ENCODE data around the gene PARM1.

Gene PARM1

GRCh38 chr4:74926007-74926406 lies 6.9 kb upstream of the PARM1 start:
- TF ChIP-seq CTCF (conservative IDR thresholded peaks at IDR 0.05): no peak
- no peak overlapping the region for H3K27ac ChIP-seq

DNA sequence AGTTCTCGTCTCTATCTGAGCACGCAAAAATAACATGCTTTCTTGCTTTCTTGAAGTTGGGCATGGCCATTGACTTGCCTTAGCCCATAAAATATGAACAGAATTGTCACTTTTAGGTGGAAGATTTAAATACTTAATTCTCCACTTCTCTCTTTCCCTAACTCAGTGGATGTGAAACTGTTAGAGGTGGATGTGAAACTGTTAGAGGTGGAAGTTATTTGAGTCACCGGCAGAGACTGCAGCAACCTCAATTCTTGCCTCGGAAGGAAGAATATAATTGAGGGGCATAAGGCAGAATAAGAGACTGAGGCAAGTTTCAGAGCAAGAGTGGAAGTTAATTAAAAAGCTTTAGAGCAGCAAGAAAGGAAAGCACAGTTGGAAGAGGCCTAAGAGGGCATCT lies 2.8 kb upstream of the PARM1 start:
- no peak for TF ChIP-seq CTCF (conservative IDR thresholded peaks at IDR 0.05)
- no peak overlapping the region for H3K27ac ChIP-seq

DNA sequence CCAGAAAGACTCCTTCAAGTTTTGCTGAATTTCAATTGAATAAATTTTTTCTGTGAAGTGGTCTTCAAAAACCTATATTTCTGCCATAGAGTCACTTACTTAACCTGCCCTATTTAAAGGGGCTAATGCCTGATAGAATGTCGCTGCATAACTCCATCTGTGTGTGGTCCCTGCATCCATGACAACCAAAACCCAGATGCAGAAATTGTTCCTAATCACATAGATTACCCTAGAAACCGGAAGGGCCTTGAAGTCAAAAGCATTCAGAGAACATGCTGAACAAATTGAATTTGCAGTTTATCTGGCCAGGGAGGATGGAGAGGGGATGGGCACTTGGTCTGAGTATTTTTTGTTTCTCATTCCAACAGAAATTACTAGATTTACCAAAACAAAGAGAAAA lies 1.5 kb upstream of the PARM1 start:
- H3K27ac ChIP-seq: no peak overlapping the region
- no peak for TF ChIP-seq CTCF (conservative IDR thresholded peaks at IDR 0.05)

DNA sequence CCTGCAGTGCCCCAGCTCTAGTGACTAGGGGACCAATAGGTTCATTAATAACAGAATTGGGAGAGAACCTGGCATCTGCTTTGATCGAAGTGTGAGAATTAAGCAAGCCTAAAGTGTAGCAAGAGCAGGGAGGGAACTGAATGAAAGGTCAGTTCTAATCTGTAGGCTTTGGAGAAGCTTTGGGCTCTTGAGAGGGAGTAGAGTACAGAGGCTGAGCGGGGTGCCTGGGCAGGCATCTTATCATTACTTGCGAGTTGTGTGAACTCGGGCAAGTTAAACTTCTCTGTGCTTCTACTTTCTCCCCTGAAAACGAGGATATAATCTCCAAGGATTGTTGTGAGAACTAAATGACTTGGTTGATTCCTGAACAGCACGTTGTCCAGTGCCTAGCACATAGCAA lies 906 bp upstream of the PARM1 start:
- no peak overlapping the region for H3K27ac ChIP-seq
- TF ChIP-seq CTCF (conservative IDR thresholded peaks at IDR 0.05): no peak

- peak overlapping the region; percentile 34; the same call in 1 of the 2 replicates for H3K27ac ChIP-seq
- no peak for TF ChIP-seq CTCF (conservative IDR thresholded peaks at IDR 0.05)
Measured at GRCh38 chr4:74933562-74934015, 673 bp downstream of the PARM1 start.

DNA sequence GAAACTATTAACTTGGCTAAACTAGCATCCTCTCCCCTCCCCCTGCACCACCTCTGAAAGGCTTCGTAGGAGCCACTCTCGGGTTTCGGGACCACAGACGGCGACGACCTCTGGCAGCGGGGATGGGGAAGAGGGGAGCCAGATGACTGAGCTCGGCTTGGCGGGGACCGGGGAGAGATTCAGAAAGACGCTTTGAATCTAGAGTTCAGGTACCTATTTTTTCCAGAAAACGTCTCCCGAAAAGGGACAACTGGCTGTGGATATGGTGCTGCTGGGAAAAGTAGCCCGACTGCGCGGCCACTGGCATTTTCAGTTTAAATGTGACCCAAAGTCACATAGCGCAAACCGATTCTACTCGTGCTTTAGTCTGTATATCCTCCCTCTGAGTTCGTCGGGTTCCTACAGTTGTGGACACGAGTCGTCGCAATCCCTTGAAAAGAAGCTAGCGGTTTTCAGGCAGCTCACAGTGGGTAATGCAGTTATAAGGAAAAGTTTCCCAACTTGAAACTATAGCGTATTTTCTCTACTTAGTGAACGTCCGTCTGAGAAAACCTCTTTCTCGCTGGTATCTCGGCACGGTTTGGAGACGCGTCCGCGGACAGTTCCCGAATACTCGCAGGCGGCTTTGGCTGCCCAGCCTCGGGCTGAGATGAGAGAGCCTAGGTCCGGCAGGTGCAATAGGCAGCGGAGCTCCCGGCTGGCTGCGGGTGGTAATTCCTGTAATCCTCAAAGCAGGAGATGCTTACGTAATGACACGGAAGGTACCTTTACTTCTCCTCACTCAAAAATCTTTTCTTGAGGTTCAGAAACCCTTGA lies 1.3 kb downstream of the PARM1 start:
- no peak overlapping the region; the same call in 1 of the 2 replicates for H3K27ac ChIP-seq
- TF ChIP-seq CTCF (conservative IDR thresholded peaks at IDR 0.05): no peak

DNA sequence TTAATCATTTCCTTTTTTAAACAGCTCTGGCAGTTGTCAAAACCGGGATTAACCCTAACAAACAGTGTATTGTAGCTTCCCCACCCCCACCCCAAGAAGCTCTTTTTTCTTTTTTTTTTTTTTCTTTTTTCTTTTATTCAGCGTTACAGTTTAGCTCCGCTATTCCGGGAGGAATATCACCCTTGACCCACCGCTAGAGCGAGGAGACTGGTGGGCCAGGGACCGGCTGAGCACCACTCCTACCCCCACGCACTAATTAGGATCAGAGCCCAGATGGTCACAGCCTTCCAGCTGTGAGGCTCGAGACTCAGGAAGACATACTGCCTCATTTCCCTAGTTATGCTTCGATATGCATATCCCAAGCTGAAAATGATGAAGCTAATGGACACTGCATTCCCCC lies 2.0 kb downstream of the PARM1 start:
- TF ChIP-seq CTCF (conservative IDR thresholded peaks at IDR 0.05): no peak
- H3K27ac ChIP-seq: no peak overlapping the region

Measured in VCaP (cell line).